Measurements from ENCODE around the gene APBB1.

- TF ChIP-seq CTCF (IDR thresholded peaks at IDR 0.05) (peak in 2 of 6 experiments; percentile 9 to 32), POLR2A (IDR thresholded peaks at IDR 0.05) (peak in 1 of 2 donors; percentile 54)
Measured at GRCh38 chr11:6419009-6419631, at the start of gene APBB1.

Measured in thyroid gland (tissue), 4 donors.